HG02610 (cell line): Measurements from ENCODE around the gene SERPINA1.

ENCODE experiments used
- ATAC-seq: cut with Tn5 transposase; IDR thresholded peaks from one replicate; pipeline ENCODE4 v1.9.1; 2021; ENCODE audit warnings: mild to moderate bottlenecking, moderate library complexity; ENCODE audit not compliant: unreplicated experiment

SERPINA1 gene

DNA sequence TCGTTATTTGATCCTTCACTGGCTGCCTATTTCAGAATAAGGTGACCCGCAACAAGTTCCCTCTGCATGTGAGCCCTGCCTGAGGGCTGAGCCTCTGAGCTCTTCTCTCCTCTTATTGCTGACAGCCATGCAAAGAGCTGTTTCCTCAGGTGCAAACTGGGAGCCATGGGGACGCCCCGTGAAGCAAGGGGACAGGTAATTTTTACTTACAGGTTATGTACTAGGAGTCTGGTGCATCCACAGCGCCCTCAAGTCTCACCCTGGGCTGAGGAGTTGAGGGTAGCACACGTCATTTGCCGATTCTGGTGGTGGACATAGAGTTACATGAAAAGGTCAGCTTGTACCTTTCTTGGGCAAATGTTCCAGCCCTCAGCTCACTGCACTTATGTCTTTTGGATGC lies 39.1 kb downstream of the SERPINA1 start:
- ATAC-seq, result no peak

DNA sequence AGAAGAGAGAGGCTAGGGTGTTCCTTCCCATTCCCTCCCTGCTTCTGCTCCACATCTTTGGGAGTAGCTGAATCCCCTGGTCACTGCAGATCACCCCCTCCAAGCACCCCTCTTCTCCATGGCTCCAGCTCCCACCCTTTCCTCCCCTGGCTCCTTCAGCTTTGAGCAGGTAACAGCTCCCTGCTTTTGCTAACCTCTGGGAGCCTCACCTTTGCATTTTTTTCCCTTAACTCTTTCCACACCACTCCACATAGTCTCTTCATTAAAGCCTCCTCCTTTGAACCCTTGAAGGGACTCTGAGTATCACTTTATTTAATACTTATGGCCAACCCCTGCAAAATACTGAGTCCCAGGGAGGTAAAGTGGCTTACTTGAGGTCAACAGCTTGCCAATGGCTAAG lies 39.6 kb downstream of the SERPINA1 start:
- no peak for ATAC-seq

- ATAC-seq, result no peak
Observed at GRCh38 chr14:94346841-94347240, 41.6 kb downstream of the SERPINA1 start.

DNA sequence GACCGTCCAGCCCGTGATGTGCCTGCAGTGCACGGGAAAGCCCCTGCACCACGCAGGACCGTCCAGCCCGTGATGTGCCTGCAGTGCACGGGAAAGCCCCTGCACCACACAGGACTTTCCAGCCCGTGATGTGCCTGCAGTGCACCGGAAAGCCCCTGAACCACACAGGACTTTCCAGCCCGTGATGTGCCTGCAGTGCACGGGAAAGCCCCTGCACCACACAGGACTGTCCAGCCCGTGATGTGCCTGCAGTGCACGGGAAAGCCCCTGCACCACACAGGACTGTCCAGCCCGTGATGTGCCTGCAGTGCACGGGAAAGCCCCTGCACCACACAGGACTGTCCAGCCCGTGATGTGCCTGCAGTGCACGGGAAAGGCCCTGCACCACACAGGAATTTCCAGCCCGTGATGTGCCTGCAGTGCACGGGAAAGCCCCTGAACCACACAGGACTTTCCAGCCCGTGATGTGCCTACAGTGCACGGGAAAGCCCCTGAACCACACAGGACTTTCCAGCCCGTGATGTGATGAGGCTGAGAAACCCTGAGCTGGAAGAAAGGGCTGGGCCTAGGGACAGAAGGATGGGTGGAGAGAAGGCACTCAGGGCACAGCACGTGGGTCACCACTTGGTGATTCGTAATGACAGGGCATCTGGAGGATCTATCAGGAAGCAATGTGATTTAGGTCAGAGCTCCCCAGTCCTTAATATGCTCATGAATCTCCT lies 42.2 kb downstream of the SERPINA1 start:
- peak; percentile 66 for ATAC-seq

DNA sequence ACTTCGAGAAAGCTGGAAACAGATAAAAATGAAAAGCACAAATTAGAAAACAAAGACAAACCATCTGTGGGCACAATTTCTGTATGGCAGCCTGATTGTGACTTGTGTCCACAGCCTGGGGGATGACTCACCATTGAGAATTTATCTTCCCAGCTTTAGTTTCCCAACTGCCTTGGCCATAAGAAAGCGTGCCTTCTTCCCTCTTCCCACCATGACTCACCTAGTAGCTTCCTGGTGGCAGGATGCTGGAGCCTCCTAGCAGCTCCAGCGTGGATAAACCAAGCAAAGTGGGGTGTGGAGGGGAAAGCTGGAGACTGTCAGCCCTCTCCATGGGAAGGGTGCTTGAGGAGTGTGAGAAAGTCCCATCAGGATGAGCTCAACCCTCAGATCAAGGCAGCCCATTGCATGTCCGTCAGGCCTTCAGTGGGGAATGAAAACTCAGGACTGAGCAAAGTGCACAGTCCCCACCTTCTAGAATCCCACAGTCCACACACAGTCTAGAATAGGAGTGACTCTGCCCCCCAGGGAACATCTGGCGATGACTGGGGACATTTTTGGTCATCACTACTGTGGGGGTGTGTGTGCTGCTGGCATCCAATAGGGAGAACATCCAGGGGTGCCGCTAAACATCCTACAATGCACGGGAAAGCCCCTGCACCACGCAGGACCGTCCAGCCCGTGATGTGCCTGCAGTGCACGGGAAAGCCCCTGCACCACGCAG lies 42.9 kb downstream of the SERPINA1 start:
- no peak for ATAC-seq

- no peak for ATAC-seq
Observed at GRCh38 chr14:94344389-94344788, 44.0 kb downstream of the SERPINA1 start.

GRCh38 chr14:94343238-94344005 lies 45.0 kb downstream of the SERPINA1 start:
- no peak for ATAC-seq

GRCh38 chr14:94342334-94342934 lies 46.0 kb downstream of the SERPINA1 start:
- ATAC-seq, result no peak

- ATAC-seq, result no peak
Observed at GRCh38 chr14:94341656-94342333, 46.6 kb downstream of the SERPINA1 start.

DNA sequence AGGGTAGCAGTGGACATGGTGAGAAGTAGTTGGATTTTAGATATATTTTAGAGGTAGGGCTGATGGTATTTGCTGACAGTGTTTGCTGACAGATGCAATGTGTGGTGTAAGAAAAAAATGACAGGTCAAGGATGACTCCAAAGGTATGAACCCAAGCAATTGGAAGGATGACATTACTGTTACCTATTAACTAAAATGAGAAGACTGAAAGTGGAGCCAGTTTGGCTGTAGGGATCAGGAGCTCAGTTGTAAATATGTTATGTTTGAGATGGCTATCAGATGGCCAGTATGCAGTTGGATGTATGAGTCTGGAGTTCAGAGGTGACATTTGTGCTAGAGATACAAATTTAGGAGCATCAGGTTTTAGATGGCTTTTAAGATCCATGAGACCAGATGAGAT lies 47.9 kb downstream of the SERPINA1 start:
- no peak for ATAC-seq

- no peak for ATAC-seq
Observed at GRCh38 chr14:94338023-94338422, 50.4 kb downstream of the SERPINA1 start.

DNA sequence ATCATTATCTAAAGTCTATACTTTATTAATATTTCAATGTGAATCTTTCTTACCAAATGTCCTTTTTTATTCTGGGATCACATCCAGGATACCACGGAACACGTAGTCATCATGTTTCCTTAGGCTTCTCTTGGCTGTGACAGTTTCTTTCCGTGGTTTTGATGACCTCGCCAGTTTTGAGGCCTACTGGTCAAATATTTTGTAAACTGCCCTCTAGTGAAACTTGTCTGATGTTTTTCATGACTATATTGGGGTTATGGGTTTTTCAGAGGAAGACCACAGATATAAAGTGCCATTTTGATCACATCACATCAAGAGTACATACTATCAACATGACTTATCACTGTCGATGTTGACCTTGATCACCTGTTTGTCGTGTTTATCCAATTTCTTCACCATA lies 51.1 kb downstream of the SERPINA1 start:
- ATAC-seq, result no peak

- ATAC-seq, result no peak
Observed at GRCh38 chr14:94334872-94335271, 53.5 kb downstream of the SERPINA1 start.

GRCh38 chr14:94332587-94332986 lies 55.8 kb downstream of the SERPINA1 start:
- ATAC-seq, result no peak

- no peak for ATAC-seq
Observed at GRCh38 chr14:94332063-94332583, 56.3 kb downstream of the SERPINA1 start.

DNA sequence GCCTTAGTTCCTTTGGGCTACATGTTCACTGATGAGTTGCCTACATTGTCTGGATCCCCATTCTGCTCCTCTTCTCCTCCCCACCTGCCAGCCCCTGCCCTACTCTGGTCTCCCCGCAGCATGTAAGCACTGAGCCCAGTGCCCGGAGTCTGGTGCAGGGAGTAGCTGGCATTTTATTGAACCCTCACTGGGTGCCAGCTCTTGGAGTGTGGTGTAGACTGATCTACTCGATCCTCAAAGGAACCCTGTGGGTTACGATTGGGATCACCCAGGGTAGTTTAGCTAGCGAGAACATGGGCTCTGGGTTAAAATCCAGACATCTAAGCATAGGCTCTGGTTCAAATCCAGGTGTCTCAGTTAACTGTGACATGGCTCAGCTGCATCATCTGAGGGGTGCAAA lies 56.9 kb downstream of the SERPINA1 start:
- ATAC-seq, result no peak

DNA sequence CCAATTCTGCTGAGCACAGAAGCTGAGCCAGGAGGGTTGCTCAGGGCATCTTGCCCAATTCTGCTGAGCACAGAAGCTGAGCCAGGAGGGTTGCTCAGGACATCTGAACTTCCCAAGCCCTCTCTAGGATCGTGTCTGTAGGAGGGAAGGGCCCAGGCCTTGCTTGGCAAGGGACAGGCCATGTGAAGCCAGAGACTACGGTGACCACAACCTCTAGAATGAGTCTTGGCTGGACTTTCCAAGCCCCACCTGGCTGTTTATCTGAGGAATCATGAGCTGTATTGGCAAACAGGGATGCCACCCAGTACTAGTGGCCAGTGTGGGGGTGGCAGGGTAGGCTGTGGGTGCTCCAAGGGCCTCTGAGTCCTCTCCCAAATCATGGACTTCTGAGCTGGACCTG lies 57.5 kb downstream of the SERPINA1 start:
- no peak for ATAC-seq

- no peak for ATAC-seq
Observed at GRCh38 chr14:94330432-94330831, 58.0 kb downstream of the SERPINA1 start.

DNA sequence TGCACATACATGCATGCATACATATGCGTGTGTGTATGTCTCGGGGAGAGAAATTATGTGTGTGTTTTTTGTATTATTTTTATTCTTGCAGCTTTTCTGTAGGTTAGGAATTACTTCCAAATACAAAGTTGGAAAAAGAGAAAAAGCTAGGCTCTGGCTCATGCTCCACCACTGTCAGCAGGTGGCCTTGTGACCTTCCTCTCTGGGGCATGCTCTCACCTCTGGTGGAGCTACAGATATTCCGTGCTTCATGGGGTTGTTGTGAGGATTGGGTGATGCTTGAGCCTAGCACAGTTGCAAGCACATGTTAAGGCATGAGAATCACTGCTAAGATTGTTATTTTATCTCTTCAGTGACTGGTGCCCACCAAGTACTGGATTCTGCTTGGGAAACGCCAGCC lies 58.5 kb downstream of the SERPINA1 start:
- no peak for ATAC-seq

GRCh38 chr14:94328196-94328595 lies 60.2 kb downstream of the SERPINA1 start:
- no peak for ATAC-seq
